ENCODE measurements around the gene RHBDL3. TPM values are rescaled to one million over a fixed set of nuclear protein-coding genes. Genes with fewer than 3 reads are reported as not detected.

Gene RHBDL3
- total RNA-seq, 1 experiment from 2014 or later = 12.5 TPM

DNA sequence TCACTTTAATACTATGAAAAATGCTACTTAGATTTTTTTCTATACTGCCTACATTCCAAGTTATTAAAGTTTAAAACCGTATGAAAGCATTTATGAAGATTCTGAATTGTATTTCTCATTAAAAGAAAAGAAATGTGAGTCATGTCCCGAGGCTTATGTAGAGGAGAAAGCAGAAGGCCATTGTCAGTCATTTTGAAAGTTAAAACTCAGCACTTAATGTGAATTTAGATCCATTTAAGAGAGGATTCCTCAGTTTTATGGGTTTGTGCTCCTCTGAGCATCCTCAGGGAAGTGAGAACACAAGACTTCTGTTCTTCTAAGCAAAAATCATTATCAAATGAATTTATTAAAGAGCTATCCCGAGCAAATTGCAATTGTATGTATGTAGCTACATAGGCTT, 64.5 kb downstream of the RHBDL3 start:
- Histone ChIP-seq H3K4me1 (ENCODE audit: insufficient read depth, low read length) (no peaks in the 10 kb centered on the region), H3K4ac (ENCODE audit: low read depth, low read length) (no peak overlapping the region), H2BK12ac (ENCODE audit: insufficient read length, low read depth, low read length) (no peak overlapping the region), H4K5ac (ENCODE audit: insufficient read length, low read depth, low read length) (no peak overlapping the region), H4K91ac (ENCODE audit: insufficient read length, low read depth, low read length) (no peak overlapping the region), H3K27me3 (ENCODE audit: insufficient read depth, low read length) (no peaks in the 10 kb centered on the region), H3K9me3 (ENCODE audit: control insufficient read depth, low read depth, low read length) (no peaks in the 10 kb centered on the region), H3K56ac (ENCODE audit: insufficient read length, low read depth, low read length) (no peak overlapping the region), H3K23me2 (ENCODE audit: insufficient read length, low read depth, low read length, poor library complexity, severe bottlenecking) (no peaks in the 10 kb centered on the region), H3T11ph (ENCODE audit: low read length) (no peak overlapping the region), H2BK120ac (ENCODE audit: low read depth, low read length, poor library complexity, severe bottlenecking) (no peak overlapping the region), H3K14ac (ENCODE audit: insufficient read depth, low read length) (no peak overlapping the region), H2BK15ac (ENCODE audit: low read depth, low read length) (no peak overlapping the region), H2BK5ac (ENCODE audit: insufficient read length, low read length) (no peak overlapping the region), H3K4me2 (ENCODE audit: insufficient read depth, insufficient read length, low read length) (no peak overlapping the region), H3K27ac (ENCODE audit: insufficient read length, low read depth, low read length) (no peak overlapping the region), H3K9ac (ENCODE audit: extremely low read depth, insufficient read length, low read length) (no peak overlapping the region), H2BK20ac (ENCODE audit: low read depth, low read length, poor library complexity, severe bottlenecking) (no peak overlapping the region), H3K23ac (ENCODE audit: insufficient read length, low read depth, low read length) (no peak overlapping the region), H4K8ac (replicated peaks; ENCODE audit: insufficient read length, low read depth, low read length) (no peak overlapping the region), H2AFZ (ENCODE audit: low read length) (no peak overlapping the region), H4K20me1 (ENCODE audit: control insufficient read depth, insufficient read depth, insufficient read length) (no peaks in the 10 kb centered on the region), H3K18ac (ENCODE audit: insufficient read length, low read depth, low read length) (no peak overlapping the region), H2AK5ac (ENCODE audit: insufficient read length, low read length) (no peak overlapping the region), H3K79me2 (ENCODE audit: insufficient read depth, low read length) (no peaks in the 10 kb centered on the region), H3K79me1 (ENCODE audit: insufficient read depth, low read depth, low read length, poor library complexity, severe bottlenecking) (no peaks in the 10 kb centered on the region)
- TF ChIP-seq, protein P1, sequence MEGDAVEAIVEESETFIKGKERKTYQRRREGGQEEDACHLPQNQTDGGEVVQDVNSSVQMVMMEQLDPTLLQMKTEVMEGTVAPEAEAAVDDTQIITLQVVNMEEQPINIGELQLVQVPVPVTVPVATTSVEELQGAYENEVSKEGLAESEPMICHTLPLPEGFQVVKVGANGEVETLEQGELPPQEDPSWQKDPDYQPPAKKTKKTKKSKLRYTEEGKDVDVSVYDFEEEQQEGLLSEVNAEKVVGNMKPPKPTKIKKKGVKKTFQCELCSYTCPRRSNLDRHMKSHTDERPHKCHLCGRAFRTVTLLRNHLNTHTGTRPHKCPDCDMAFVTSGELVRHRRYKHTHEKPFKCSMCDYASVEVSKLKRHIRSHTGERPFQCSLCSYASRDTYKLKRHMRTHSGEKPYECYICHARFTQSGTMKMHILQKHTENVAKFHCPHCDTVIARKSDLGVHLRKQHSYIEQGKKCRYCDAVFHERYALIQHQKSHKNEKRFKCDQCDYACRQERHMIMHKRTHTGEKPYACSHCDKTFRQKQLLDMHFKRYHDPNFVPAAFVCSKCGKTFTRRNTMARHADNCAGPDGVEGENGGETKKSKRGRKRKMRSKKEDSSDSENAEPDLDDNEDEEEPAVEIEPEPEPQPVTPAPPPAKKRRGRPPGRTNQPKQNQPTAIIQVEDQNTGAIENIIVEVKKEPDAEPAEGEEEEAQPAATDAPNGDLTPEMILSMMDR (conservative IDR thresholded peaks at IDR 0.05) = no peak
- Mint-ChIP-seq H3K4me3 (no peak overlapping the region), H3K36me3 (ENCODE audit: insufficient read depth in 1 of 3, low read depth in 3 of 3) (peaks cover 7 to 32% (median 24%) of the 10 kb centered on the region in 3 experiments; a peak in 6 of 7 replicates), H3K9me3 (no peaks in the 10 kb centered on the region), H3K27me3 (ENCODE audit: low read depth) (no peaks in the 10 kb centered on the region), H3K27ac (peak overlapping the region in 1 of 3 experiments; percentile 44; a peak in 1 of 7 replicates), H3K4me1 (no peaks in the 10 kb centered on the region)
- no CpG with 5 or more reads among the region's 3 CpGs for WGBS (ENCODE audit: extremely low coverage, insufficient read length, low lambda C conversion rate)
- no peak for DNase-seq
